AG10803 (cell line): ENCODE data around the gene GNB2.

Experiments
- DNase-seq: peaks from one replicate; pipeline ENCODE4 v3.0.0; 2010; ENCODE audit warnings: low read depth
- H3K4me3 ChIP-seq: 2 replicates; pipeline ENCODE4 v1.5.1; 2011; ENCODE audit warnings: mild to moderate bottlenecking, low read length, control low read depth
- CTCF ChIP-seq: conservative IDR thresholded peaks from 2 replicates; pipeline ENCODE4 v1.5.1; 2011; ENCODE audit warnings: mild to moderate bottlenecking, low read length, control low read depth, inconsistent platforms

GNB2 gene

GRCh38 chr7:100630066-100630465 lies 43.5 kb upstream of the GNB2 start:
- DNase-seq = no peak
- H3K4me3 ChIP-seq = no peak overlapping the region
- TF ChIP-seq CTCF = no peak

GRCh38 chr7:100632951-100633717 lies 40.4 kb upstream of the GNB2 start:
- peak; percentile 27 for TF ChIP-seq CTCF
- H3K4me3 ChIP-seq = peak overlapping the region; percentile 51
- peak; percentile 13 for DNase-seq

- no peak overlapping the region for H3K4me3 ChIP-seq
- no peak for DNase-seq
- no peak for TF ChIP-seq CTCF
These were observed 33.5 kb upstream of the GNB2 start for GRCh38 chr7:100639995-100640516.

- no peak for TF ChIP-seq CTCF
- DNase-seq = no peak
- no peak overlapping the region for H3K4me3 ChIP-seq
These were observed 32.8 kb upstream of the GNB2 start for GRCh38 chr7:100640517-100641440.

GRCh38 chr7:100641463-100641859 lies 32.1 kb upstream of the GNB2 start, which contains the start of gene TFR2:
Gene TFR2 (minus strand): TSS chr7:100641552. CDS start chr7:100641509, 43 bp downstream.
- no peak for TF ChIP-seq CTCF
- no peak within 1 kb of the TSS for H3K4me3 ChIP-seq
- DNase-seq = no peak

- DNase-seq = no peak
- no peak for TF ChIP-seq CTCF
- H3K4me3 ChIP-seq = no peak overlapping the region
These were observed 31.5 kb upstream of the GNB2 start for GRCh38 chr7:100641860-100642533.
